Right lobe of liver (tissue), 4 donors: Measurements from ENCODE around the gene YIF1A.

Experiments
- POLR2A ChIP-seq: fragments of 450-650 bp; IDR thresholded peaks from one replicate; pipeline ENCODE4 v1.6.1; 2017; ENCODE audit warnings: antibody characterized with exemption, mild to moderate bottlenecking
- TF ChIP-seq, protein P1 (sequence below), 4 donors: fragments of 200-600 bp in 3 of 4; fragments of 450-650 bp in 1 of 4; IDR thresholded peaks; one replicate each; pipeline versions ENCODE4 v1.5.1 to v1.8.0; 2016 to 2022; ENCODE audit warnings: antibody characterized with exemption in 4 of 4, mild to moderate bottlenecking in 2 of 4
- donor health status: DM: no; HTN: no; CAD: no.
- donor health status: DM: no; HTN: no; CAD: no.
- donor health status: DM: no; HTN: yes; CAD: no.

DNA sequence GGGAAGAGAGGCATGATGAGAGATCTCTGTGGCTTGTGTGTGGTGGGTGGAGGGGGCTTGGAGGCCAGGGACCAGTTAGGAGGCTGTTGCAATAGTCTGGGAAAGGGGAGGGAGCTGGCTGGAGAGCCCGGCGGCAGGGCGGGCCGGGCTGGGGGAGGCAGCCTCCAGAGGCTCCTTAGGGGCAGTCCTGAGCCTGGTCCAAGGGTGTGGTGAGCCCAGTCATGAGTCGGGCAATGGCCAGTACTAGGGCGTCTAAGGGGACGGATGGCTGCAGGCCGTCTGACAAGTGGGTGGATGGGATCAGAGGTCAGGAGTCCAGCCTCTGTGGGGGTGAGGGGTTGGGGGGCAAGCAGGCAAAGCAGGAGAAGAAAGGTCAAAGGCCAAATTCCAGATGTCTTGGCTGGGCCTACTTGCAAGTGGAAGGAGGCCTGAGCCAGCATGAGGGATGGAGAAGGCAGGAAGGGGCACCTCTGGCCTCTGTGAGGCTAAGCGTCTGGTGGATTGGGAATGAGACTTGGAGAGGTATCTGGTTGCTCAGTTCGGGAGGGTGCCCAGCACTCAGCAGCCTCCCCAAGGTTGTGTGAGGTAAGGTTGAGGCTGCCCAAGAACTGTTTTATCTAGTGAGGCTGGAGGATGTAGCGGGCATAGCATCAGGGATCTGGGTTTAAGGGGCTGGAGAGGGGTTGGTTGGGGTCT lies 33.9 kb upstream of the YIF1A start:
- TF ChIP-seq, protein P1, sequence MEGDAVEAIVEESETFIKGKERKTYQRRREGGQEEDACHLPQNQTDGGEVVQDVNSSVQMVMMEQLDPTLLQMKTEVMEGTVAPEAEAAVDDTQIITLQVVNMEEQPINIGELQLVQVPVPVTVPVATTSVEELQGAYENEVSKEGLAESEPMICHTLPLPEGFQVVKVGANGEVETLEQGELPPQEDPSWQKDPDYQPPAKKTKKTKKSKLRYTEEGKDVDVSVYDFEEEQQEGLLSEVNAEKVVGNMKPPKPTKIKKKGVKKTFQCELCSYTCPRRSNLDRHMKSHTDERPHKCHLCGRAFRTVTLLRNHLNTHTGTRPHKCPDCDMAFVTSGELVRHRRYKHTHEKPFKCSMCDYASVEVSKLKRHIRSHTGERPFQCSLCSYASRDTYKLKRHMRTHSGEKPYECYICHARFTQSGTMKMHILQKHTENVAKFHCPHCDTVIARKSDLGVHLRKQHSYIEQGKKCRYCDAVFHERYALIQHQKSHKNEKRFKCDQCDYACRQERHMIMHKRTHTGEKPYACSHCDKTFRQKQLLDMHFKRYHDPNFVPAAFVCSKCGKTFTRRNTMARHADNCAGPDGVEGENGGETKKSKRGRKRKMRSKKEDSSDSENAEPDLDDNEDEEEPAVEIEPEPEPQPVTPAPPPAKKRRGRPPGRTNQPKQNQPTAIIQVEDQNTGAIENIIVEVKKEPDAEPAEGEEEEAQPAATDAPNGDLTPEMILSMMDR (IDR thresholded peaks at IDR 0.05), result no peak
- no peak for TF ChIP-seq POLR2A
